22Rv1 (cell line): ENCODE data around the gene WTAP.

Experiments
- CTCF ChIP-seq: fragments of 450-650 bp; IDR thresholded peaks from 2 replicates; pipeline ENCODE4 v1.5.1; 2017; ENCODE audit warnings: mild to moderate bottlenecking
- ZFX ChIP-seq: fragments of 450-650 bp; IDR thresholded peaks from 2 replicates; pipeline ENCODE4 v1.6.1; 2017; ENCODE audit warnings: antibody characterized with exemption, borderline replicate concordance

- TF ChIP-seq CTCF (no peak), ZFX (no peak)
These were observed 33.3 kb upstream of the WTAP start for GRCh38 chr6:159693894-159694545.
